SHP77 (cell line): ENCODE results near the gene ALDH16A1.
"Not testable (repeated sequence)": the region's sequence is repeated elsewhere in the genome, so short reads cannot be mapped to it uniquely, and the experiment has no call there.

ENCODE experiments used
- DNase-seq, 2 experiments: peaks; one replicate each; lab custom pipeline; 2025; lab: John Stamatoyannopoulos, UW

ALDH16A1 gene

DNA sequence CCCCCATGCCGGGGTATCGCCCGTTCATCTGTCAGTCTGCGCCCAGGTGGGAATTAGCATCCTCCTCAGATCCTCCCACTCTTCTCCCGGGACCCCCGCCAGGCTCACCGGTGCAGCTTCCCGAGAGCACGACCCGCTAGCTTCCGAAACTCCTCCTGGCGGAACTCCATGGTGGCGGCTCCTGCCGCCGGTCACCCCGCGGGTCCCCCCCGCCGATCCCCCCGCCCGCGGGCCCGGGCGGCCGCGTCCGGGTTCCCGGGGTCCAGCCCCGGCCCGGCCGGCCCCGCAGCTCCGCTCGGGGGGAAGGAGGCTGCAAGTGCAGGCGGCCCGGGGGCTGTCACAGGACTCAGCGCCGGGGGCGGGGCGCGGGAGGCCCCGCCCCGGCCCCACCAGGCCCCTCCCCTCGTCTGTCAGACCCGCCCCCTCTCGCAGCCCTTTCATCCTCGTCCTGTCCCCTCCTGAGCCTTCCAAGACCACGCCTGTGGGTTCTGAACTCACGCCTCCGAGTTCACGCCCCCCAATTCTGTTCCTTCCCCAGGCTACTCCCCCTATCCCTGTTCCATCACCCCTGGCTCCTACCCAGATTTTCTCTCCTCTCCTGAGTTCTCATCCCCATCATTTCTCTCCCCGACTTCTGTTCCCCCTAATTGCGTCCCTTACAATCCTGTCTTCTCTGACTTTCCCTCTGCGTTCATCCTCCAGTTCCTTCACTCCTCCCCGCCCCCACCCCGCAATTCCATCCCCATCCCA, 11.6 kb upstream of the ALDH16A1 start, which contains the start of gene SLC17A7:
SLC17A7 (minus strand) TSS at position 318 of the 750 bp plus-strand sequence; CDS start at position 170, 148 bp downstream.
- peak in 1 of 2 experiments; percentile 9 for DNase-seq

DNA sequence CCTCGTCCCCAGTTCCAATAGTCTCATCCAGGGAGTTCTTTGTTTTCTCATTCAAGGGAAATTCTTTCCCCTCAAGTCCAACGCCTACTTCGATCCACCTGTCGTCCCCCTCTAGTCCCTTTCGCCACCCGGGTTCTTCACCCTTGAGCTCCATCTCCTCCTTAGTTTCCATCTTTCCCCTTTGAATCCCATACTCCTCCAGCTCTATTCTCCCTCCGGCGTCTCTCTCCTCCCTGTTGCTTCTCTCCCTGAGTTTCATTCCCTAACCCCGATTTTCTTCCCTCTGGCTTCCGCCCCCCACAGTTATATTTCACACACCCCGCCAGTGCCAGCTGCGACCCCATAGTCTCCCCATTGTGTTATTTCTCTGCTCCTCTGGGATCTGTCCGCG, 11.1 kb upstream of the ALDH16A1 start:
- no peak for DNase-seq

DNA sequence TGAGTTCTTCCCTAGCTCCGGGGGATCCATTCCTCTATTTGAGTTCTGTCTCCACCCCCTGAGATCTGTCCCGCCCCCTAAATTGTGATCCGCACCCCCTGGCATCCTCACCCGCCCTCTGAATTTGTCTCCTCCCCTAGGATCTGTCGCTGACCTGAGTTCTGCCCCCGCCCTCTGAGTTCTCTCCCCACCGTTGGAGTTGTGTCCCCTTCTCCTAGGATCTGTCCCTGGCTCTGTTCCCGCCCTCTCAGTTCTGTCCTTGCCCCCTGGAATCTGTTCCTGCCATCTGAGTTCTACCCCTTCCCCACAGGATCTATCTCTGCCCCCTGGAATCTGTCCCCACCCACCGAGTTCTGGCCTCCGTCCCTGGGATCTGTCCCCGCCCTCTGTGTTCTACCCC, 10.7 kb upstream of the ALDH16A1 start:
- no peak for DNase-seq

DNA sequence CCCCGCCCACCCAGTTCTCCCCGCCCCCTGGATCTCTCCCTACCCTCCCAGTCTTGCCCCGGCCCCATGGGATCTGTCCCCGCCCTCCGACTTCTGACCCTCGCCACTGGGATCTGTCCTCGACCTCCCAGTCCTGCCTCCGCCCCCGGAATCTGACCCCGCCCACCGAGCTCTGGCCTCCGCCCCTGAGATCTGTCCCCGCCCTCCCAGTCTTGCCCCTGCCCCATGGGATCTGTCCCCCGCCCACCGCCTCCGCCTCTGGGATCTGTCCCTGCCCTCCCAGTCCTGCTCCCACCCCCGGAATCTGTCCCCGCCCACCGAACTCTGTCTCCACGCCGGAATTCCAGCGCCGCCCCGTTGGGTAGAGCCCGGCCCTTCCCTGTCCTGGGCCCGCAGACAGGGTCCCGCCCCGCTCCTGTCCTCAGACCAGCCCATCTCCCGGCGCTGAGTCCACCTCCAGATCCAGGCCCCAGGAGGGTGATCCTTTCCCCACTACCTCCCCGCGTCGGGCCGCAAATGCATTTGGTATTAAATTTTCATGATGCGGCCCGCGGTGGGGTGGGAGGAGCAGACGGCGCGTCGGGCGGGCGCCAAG, 10.2 kb upstream of the ALDH16A1 start:
- DNase-seq = peak; percentile 83 to 85

DNA sequence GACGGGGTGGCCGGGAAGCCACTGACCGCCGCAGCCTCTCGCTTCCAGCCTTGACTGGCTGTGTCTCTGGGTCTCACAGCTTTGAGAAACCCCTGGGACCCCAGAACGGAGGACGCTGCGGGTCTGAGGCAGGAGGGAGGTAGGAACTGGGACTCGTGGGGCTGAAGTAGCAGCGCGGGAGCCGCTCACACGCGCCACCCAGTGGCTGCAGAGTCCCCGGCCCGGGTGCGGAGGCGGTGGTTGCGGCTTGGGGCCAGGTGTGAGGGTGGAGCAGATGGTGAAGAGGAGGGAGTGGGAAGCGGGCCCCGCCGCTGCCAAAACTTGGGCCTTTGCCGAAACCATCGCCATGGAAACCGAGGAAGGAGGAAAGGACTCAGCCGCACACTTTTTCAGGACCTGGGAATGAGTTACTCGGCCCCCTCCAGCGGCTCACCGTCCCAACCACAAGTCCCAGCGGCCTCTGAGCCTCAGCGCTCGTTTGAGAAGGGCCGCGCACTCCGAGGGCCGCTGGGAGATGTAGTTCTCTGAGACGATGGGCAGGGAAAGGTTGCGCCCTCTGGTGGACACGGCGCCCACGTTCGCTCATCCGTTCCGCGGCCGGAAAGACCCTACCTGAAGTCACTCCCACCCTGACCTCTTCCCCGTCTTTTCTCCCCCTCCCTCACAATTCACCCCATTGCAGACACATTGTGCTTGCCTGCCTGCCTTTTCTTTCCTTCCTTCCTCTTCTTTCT, 9.5 kb upstream of the ALDH16A1 start:
- peak; percentile 88 to 93 for DNase-seq

DNA sequence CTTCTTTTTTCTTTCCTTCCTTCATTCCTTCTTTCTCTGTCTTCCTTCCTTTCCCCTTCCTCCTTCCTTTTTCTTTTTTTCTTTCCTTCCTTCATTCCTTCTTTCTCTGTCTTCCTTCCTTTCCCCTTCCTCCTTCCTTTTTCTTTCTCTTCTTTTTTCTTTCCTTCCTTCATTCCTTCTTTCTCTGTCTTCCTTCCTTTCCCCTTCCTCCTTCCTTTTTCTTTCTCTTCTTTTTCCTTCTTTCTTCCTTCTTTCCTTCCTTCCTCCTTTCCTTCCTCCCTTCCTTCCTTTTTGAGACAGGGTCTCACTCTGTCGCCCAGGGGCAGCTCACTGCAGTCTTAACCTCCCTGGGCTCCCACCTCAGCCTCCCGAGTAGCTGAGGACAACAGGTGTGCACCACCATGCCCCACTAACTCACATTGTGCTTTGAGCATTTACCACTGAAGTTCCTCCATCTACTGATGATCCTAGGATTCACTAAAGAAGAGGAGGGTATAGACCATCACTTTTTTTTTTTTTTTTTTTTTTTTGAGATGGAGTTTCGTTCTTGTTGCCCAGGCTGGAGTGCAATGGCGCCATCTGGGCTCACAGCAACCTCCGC, 8.8 kb upstream of the ALDH16A1 start:
- not testable (repeated sequence) for DNase-seq

DNA sequence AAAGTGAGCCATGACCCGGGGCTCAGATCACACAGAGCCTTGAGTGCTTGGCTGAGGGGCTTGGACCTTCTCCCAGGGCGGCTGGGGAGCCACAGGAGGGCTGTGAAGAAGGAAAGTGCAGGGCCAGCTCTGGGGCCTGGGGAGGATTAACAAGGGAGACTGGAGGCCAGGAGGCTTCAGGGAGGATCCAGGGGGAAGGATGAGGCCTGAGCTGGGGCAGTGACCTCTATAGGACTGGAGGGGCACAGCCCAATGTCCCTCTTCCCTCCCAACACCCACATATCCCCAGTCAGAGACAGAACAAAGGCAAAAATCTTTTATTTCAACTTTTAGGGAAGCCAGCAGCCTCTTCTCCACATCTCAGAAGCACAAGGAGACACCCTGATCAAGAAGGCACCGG, 7.0 kb upstream of the ALDH16A1 start:
- DNase-seq = no peak

DNA sequence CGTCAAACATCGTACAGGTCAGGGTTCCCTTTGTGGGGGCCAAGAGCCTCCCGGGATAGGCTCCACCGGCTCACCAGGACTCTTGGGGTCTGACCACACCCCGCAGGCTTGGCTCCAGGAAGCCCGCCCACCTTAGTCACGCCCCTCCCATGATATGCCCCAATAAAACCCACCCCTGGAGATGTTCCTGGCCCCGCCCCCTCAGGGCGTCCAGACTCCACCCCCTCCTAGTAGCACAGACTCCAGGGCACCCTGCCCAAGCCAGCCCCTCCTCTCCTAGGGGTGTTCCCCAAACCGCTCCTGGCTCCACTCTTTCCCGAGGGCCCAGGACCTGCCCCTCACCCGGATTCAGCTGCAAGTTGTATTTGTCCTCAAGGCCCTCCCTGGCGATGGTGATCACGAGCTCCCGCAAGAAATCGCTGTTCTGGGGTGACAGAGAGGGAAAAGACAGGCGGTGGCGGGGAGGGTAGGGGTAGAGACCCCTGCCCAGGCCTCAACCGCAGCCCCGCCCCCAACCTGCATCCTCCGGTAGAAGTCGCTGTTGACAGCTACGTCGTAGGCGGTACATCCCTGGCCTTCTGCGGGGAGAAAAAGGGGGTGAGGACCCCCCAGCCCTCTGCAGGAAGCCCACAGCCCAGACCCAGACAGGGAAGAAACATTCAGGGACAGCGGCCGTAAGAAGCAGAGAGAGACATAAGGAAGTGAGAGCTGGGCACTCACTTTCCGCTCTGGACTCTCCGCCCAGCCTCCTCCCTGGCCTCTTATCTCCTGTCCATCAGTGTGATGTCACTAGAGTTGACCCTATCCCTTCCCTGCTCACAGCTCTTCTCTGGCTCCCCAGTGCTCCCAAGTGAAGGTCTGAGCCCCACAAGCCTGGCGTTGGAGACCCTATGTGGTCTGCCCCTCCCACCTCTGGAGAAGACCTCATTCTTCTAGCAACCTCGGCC, 5.3 kb upstream of the ALDH16A1 start:
- peak in 1 of 2 experiments; percentile 7 for DNase-seq

DNA sequence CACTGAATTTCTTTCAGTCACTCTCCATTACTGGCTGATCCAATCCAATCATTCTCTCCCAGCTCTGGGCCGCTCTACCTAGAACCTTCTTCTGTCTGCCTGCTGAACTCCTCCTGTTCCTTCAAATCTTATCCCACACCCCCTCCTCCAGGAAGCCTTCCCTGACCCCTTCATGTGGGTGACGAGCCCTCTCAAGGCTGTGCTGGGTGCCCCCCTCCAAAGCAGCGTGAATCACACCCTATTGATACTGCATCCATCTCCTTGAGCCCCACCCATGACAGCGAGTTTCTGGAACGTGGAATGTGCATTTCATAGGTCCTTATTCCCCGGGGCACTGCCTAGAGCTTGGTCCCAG, 4.6 kb upstream of the ALDH16A1 start:
- DNase-seq = no peak

DNA sequence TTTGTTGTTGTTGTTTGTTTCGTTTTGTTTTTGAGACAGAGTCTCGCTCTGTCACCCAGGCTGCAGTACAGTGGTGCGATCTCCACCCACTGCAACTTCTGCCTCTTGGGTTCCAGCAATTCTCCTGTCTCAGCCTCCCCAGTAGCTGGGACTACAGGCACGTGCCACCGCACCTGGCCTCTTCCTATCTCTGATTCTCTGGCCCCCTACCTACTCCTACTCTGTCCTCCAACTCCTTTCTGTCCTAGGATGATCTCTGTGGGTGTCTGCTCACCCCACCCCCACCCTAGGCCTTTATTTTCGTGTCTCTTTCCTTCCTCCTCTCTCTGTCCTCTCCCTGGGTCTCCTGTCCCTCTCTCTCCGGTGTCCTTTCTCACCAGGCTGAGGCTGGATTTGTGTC, 2.6 kb upstream of the ALDH16A1 start:
- no peak for DNase-seq

DNA sequence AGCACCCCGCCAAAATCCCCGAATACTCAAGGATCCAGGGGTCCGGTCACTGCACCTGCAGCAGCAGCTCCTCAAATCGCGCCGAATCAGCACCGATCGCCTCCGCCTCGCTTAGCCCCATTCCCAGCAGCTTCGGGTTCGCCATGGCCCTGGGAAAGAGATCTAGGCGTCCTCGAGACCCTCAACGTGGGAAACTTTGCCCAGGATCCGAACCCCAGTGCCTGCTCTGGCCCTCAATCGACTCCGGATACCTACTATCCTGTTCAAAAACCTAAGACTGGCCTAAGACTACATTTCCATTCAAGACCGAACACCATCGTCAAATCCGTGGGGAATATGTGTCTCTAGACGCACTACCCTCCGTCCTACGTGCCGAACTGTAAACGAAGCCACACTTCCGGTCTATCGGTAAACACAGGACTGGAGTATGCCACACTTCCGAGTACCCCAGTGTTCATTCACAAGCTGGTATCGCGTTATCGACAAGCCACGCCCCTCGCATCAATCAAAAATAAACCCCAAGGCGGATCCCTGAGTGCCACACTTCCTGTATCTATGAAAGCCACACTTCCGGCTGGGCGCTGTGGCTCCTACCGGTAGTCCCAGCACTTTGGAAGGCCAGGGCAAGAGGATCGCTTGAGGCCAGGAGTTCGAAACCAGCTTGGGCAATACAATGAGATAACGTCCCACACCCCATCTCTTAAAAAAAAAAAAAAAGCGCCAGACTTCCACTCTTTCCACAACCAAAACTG, 1.4 kb upstream of the ALDH16A1 start, which contains the start of gene PIH1D1:
PIH1D1 (minus strand) TSS at position 385 of the 752 bp plus-strand sequence; CDS start at position 145, 240 bp downstream.
- DNase-seq = peak; percentile 98 to 99

DNA sequence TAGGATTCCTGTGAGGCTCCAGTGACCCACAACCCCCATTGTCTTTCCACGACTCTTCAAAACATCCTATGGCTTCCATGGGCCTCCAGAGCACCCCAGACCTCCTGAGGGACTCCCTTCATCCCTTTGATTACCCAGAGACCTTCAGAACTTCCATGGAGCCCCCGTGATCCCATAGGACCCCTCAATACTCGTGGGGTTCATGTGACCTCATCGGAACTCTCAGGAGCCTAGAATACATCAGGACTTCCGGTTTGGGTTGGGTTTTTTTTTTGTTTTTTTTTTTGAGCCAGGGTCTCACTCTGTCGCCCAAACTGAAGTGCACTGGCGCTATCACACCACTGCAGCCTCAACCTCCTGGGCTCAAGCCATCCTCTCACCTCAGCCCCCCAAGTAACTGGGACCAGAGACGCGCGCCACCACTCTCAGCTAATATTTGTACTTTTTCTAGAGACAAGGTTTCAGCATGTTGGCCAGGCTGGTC, 774 bp downstream of the ALDH16A1 start:
- no peak for DNase-seq

DNA sequence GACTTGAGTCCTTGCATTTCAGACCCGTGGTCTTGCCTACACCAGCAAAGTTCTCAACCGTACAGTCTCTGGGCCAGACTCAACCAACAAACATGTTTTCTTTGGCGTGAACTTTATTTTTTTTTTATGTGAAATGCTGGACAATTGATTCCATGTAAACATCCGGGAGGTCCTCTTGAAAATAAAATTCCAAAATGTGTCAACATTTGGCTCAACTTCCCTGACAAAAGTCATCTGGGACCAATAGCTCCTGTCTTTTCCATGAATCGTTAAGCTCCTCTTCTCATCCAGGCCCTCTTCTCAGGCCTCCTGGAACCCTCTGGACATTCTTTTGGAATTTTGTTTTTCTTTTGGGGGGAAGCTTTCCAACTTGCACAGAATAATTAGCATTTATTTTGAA, 2.7 kb downstream of the ALDH16A1 start:
- DNase-seq = no peak

DNA sequence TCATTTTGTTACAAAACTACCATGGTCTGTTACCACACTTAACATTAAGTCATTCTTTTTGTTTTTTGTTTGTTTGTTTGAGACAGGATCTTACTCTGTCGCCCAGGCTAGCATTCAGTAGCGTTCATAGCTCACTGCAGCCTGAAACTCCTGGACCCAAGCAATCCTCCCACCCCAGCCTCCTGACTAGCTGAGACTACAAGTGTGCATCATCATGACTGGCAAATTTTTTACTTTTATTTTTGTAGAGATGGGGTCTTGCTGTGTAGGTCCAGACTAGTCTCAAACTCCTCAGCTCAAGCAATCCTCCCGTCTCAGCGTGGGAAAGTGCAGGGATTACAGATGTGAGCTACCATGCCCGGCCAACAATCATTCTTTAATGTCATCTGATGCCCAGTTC, 3.3 kb downstream of the ALDH16A1 start:
- DNase-seq = no peak

DNA sequence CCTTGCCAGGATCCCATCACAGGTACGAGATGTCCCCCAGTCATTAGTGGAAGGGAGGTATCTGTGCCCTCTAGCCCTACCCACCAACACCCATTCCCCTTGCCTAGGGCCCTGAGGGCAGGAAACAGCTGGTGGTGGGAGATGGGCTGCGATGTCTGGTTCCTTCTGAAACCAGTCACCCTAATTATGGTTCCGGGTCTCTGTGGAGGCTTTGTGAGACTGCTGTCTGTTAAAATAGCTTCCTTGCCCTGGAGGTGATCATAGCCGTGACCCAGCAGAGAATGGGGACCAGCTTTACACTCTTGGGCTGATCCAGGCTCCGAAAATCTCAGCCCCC, 5.5 kb downstream of the ALDH16A1 start:
- no peak for DNase-seq

DNA sequence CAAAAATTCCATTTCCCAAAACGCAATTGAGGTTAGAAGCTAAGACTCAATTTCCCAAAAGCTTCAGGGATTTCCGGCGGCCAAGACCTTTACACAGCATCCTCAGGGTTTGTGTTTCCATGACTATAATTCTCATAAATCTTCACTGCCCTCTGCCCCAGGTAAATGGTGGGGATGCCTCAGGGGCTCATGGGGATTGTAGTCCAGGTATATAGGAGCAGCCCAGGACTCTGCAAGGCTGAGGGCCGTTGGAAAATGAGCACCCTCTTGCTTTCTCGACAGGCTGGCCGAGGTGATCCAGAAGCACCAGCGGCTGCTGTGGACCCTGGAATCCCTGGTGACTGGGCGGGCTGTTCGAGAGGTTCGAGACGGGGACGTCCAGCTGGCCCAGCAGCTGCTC, 6.4 kb downstream of the ALDH16A1 start:
- no peak for DNase-seq

DNA sequence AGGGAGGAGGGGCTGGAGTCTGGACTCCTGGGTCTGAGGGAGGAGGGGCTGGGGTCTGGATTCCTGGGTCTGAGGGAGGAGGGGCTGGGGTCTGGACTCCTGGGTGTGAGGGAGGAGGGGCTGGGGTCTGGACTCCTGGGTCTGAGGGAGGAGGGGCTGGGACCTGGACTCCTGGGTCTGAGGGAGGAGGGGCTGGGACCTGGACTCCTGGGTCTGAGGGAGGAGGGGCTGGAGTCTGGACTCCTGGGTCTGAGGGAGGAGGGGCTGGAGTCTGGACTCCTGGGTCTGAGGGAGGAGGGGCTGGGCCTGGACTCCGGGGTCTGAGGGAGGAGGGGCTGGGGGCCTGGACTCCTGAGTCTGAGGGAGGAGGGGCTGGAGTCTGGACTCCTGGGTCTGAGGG, 8.1 kb downstream of the ALDH16A1 start:
- not testable (repeated sequence) for DNase-seq

DNA sequence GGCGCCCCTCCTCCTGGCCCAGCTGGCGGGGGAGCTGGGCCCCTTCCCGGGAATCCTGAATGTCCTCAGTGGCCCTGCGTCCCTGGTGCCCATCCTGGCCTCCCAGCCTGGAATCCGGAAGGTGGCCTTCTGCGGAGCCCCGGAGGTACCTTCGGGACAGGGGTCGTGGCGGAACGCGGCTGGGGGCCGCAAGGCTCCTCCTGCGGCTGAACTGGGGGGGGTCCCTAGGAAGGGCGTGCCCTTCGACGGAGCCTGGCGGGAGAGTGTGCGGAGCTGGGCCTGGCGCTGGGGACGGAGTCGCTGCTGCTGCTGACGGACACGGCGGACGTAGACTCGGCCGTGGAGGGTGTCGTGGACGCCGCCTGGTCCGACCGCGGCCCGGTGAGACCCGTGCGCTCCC, 8.6 kb downstream of the ALDH16A1 start:
- DNase-seq = no peak

DNA sequence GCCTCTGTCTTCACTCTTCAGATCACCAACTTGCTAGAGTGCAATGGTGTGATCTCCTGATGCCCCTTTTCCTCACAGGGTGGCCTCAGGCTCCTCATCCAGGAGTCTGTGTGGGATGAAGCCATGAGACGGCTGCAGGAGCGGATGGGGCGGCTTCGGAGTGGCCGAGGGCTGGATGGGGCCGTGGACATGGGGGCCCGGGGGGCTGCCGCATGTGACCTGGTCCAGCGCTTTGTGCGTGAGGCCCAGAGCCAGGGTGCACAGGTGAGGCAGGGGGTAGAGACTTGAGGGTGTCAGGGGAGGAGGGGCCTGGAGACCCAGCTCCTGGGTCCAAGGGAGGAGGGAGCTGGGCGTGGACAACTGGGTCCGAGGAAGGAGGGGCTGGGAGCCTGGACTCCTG, 9.5 kb downstream of the ALDH16A1 start:
- no peak for DNase-seq

DNA sequence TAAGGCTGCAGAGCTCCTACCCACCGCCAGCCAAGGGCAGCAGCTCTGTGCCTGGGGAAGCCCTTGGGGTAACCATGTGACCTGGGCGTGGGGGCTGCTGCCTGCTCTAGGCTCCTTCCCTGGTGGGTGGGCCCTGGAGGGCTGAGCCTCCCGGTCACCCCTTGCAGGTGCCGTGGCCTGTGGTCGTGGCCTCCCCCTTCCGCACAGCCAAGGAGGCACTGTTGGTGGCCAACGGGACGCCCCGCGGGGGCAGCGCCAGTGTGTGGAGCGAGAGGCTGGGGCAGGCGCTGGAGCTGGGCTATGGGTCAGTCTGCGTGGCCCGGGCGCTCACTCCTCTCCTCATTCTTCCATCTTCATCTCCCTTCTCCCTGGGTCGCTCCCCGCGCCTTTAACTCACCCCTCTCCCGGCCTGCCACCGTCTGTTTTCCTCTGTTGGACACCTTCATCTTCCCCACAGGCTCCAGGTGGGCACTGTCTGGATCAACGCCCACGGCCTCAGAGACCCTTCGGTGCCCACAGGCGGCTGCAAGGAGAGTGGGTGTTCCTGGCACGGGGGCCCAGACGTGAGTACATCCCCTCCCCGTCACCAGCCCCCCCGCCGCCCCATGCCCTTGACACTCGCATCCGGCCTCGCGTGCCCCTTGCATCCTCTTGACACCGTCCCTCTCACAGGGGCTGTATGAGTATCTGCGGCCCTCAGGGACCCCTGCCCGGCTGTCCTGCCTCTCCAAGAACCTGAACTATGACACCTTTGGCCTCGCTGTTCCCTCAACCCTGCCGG, 11.1 kb downstream of the ALDH16A1 start:
- no peak for DNase-seq
